SK-N-MC (cell line): ENCODE results near the gene RP9.

Experiments
- EZH2 ChIP-seq: fragments of 200-600 bp; sonication (generic); IDR thresholded peaks from one replicate; pipeline ENCODE4 v1.6.1; 2017; ENCODE audit warnings: antibody characterized with exemption
- FOXP2 ChIP-seq: optimal IDR thresholded peaks from 2 replicates; pipeline ENCODE3; 2011; ENCODE audit warnings: mild to moderate bottlenecking, moderate library complexity; ENCODE audit not compliant: insufficient read depth; ENCODE audit errors: extremely low read length, control extremely low read depth
- POLR2AphosphoS5 ChIP-seq: IDR thresholded peaks from 2 replicates; pipeline ENCODE4 v1.6.1; 2012; ENCODE audit warnings: mild to moderate bottlenecking, low read depth, low read length, borderline replicate concordance

DNA sequence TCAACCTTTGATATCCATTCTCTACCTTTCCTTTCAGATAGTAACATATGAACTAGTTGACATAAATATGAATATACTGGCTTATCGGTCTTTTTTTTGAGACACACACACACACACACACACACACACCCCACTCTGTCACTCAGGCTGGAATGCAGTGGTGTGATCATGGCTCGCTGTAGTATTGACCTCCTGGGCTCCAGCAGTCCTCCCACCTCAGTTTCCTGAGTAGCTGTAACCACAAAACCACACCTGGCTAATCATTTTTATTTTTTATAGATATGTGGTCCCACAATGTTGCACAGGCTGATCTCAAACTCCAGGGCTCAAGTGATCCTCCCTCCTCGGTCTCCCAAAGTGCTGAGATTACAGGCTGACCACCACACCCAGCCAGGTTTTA, 32.5 kb downstream of the RP9 start:
- TF ChIP-seq POLR2AphosphoS5 (no peak), EZH2 (no peak), FOXP2 (no peak)
